Fibroblast of gingiva (primary cell): ENCODE measurements around the gene WWOX.
"Not testable (repeated sequence)": the region's sequence is repeated elsewhere in the genome, so short reads cannot be mapped to it uniquely, and the experiment has no call there.

Experiments used
- DNase-seq: peaks from one replicate; pipeline ENCODE4 v3.0.0-alpha.2; 2011; ENCODE audit warnings: low read depth

The WWOX gene

GRCh38 chr16:78576941-78577340 is 477.5 kb downstream of the WWOX start:
- DNase-seq: no peak

- no peak for DNase-seq
Observed at GRCh38 chr16:78577630-78578029, 478.2 kb downstream of the WWOX start.

- no peak for DNase-seq
Observed at GRCh38 chr16:78579020-78579419, 479.6 kb downstream of the WWOX start.

GRCh38 chr16:78583441-78583840 is 484.0 kb downstream of the WWOX start:
- no peak for DNase-seq

GRCh38 chr16:78584213-78584860 is 484.9 kb downstream of the WWOX start:
- DNase-seq: no peak

GRCh38 chr16:78584991-78585390 is 485.5 kb downstream of the WWOX start:
- DNase-seq: no peak

- no peak for DNase-seq
Observed at GRCh38 chr16:78589331-78589730, 489.9 kb downstream of the WWOX start.

- DNase-seq: no peak
Observed at GRCh38 chr16:78591682-78592103, 492.2 kb downstream of the WWOX start.

GRCh38 chr16:78592111-78592510 is 492.7 kb downstream of the WWOX start:
- no peak for DNase-seq

- DNase-seq: no peak
Observed at GRCh38 chr16:78593352-78593751, 493.9 kb downstream of the WWOX start.

GRCh38 chr16:78594191-78594590 is 494.7 kb downstream of the WWOX start:
- no peak for DNase-seq

- DNase-seq: no peak
Observed at GRCh38 chr16:78596348-78596995, 497.0 kb downstream of the WWOX start.

GRCh38 chr16:78596996-78597422 is 497.6 kb downstream of the WWOX start:
- DNase-seq: no peak

- DNase-seq: no peak
Observed at GRCh38 chr16:78597809-78598570, 498.5 kb downstream of the WWOX start.

- no peak for DNase-seq
Observed at GRCh38 chr16:78599271-78599670, 499.8 kb downstream of the WWOX start.

- not testable (repeated sequence) for DNase-seq
Observed at GRCh38 chr16:78604423-78605062, 505.1 kb downstream of the WWOX start.

- no peak for DNase-seq
Observed at GRCh38 chr16:78605548-78606101, 506.2 kb downstream of the WWOX start.

- no peak for DNase-seq
Observed at GRCh38 chr16:78606545-78606944, 507.1 kb downstream of the WWOX start.

GRCh38 chr16:78607022-78607421 is 507.6 kb downstream of the WWOX start:
- no peak for DNase-seq

GRCh38 chr16:78607465-78607864 is 508.0 kb downstream of the WWOX start:
- DNase-seq: no peak

GRCh38 chr16:78608305-78608776 is 508.9 kb downstream of the WWOX start:
- DNase-seq: no peak
